Endothelial cell of umbilical vein (primary cell): Measurements from ENCODE around the gene NPLOC4. TPM values are rescaled to one million over a fixed set of nuclear protein-coding genes. Genes with fewer than 3 reads are reported as not detected.

ENCODE experiments used
- BruUV-seq: library from RNA; stranded (reverse); fragments of 400-500 nt; replicated peaks from 2 replicates; lab custom pipeline; 2021; lab: Mats Ljungman, UMichigan
- CTCF ChIA-PET: fragments of 300-600, 350-600 bp; sonication (Branson Sonifier 250); formaldehyde crosslinking; loops from one replicate; lab custom pipeline; 2021; ENCODE audit warnings: antibody characterized with exemption, inconsistent platforms; lab: Charles Lee
- POLR2A ChIA-PET: fragments of 300-600, 350-600 bp; sonication (Branson Sonifier 250); formaldehyde crosslinking; loops from one replicate; lab custom pipeline; 2021; ENCODE audit warnings: antibody characterized with exemption, inconsistent platforms; lab: Charles Lee
- DNase-seq: peaks from one replicate; pipeline ENCODE4 v3.0.0-alpha.2; 2011; ENCODE audit warnings: low read depth, low spot score
- FAIRE-seq: peaks from 2 replicates; lab custom pipeline; 2011; peaks lifted over from hg19 to GRCh38; lab: Jason Lieb, UNC
- H2AFZ ChIP-seq: 2 replicates; pipeline ENCODE4 v1.6.0; 2012; ENCODE audit warnings: low read depth, low read length, control low read depth, inconsistent platforms
- H3K27ac ChIP-seq: 2 replicates; pipeline ENCODE4 v1.5.1; 2011; ENCODE audit warnings: low read depth, mild to moderate bottlenecking, control low read depth, low read length, moderate library complexity; ENCODE audit not compliant: insufficient read depth
- H3K27me3 ChIP-seq, 2 experiments: 2 replicates each; pipeline versions ENCODE4 v1.6.0 to v1.6.1; 2011; ENCODE audit warnings: low read length in 2 of 2, mixed read lengths in 1 of 2; ENCODE audit not compliant: control insufficient read depth in 2 of 2, insufficient read depth in 2 of 2
- H3K36me3 ChIP-seq, 2 experiments: 2 replicates in 1 of 2; 3 replicates in 1 of 2; pipeline ENCODE4 v1.5.1; 2011; ENCODE audit warnings: low read length in 2 of 2, mild to moderate bottlenecking in 1 of 2, moderate library complexity in 1 of 2; ENCODE audit not compliant: control insufficient read depth in 2 of 2, insufficient read depth in 2 of 2; ENCODE audit errors: extremely low read depth in 1 of 2
- H3K4me1 ChIP-seq: 3 replicates; pipeline ENCODE4 v1.5.1; 2011; ENCODE audit warnings: mild to moderate bottlenecking, low read length; ENCODE audit not compliant: control insufficient read depth, insufficient read depth; ENCODE audit errors: extremely low read depth
- H3K4me2 ChIP-seq: 2 replicates; pipeline ENCODE4 v1.6.1; 2011; ENCODE audit warnings: low read length, control low read depth, mixed read lengths; ENCODE audit not compliant: insufficient read depth
- H3K4me3 ChIP-seq, 3 experiments: fragments of 200-600 bp in 1 of 3; sonication (generic), shearing (Covaris generic) in 1 of 3; replicated peaks in 1 of 3; 2 replicates each; pipeline ENCODE4 v1.5.1; 2011 to 2016; ENCODE audit warnings: control low read depth in 3 of 3, low read length in 3 of 3, mild to moderate bottlenecking in 2 of 3, inconsistent platforms in 1 of 3, low read depth in 1 of 3, moderate library complexity in 1 of 3; ENCODE audit not compliant: insufficient read depth in 1 of 3
- H3K79me2 ChIP-seq: 2 replicates; pipeline ENCODE4 v1.6.0; 2012; ENCODE audit warnings: low read length, inconsistent platforms; ENCODE audit not compliant: control insufficient read depth, insufficient read depth
- H3K9ac ChIP-seq: replicated peaks from 2 replicates; pipeline ENCODE3; 2011; ENCODE audit warnings: low read length, control low read depth; ENCODE audit not compliant: insufficient read depth; ENCODE audit errors: extremely low read depth
- H3K9me1 ChIP-seq: replicated peaks from 3 replicates; pipeline ENCODE4 v1.6.0; 2011; ENCODE audit warnings: mild to moderate bottlenecking, low read length; ENCODE audit not compliant: control insufficient read depth, insufficient read depth; ENCODE audit errors: extremely low read depth
- H3K9me3 ChIP-seq: replicated peaks from 2 replicates; pipeline ENCODE4 v1.5.1; 2012; ENCODE audit warnings: low read length, inconsistent platforms; ENCODE audit not compliant: control insufficient read depth, insufficient read depth
- H4K20me1 ChIP-seq: replicated peaks from 2 replicates; pipeline ENCODE3; 2011; ENCODE audit warnings: mild to moderate bottlenecking, low read length; ENCODE audit not compliant: control insufficient read depth, insufficient read depth; ENCODE audit errors: extremely low read depth
- EZH2 ChIP-seq: IDR thresholded peaks from 2 replicates; pipeline ENCODE4 v1.6.1; 2012; ENCODE audit warnings: borderline replicate concordance, low read depth, mild to moderate bottlenecking, moderate library complexity, low read length, inconsistent platforms; ENCODE audit not compliant: severe bottlenecking
- FOS ChIP-seq: IDR thresholded peaks from 2 replicates; pipeline ENCODE4 v1.6.1; 2011; ENCODE audit warnings: mild to moderate bottlenecking, low read length, moderate library complexity, borderline replicate concordance; ENCODE audit not compliant: insufficient read depth
- GATA2 ChIP-seq: IDR thresholded peaks from 2 replicates; pipeline ENCODE4 v1.7.0; 2011; ENCODE audit warnings: low read depth, mild to moderate bottlenecking, moderate library complexity, mixed read lengths, low read length; ENCODE audit not compliant: insufficient read length, insufficient read depth
- JUN ChIP-seq: IDR thresholded peaks from 2 replicates; pipeline ENCODE4 v1.6.1; 2011; ENCODE audit warnings: borderline replicate concordance, low read depth; ENCODE audit not compliant: insufficient read length, insufficient read depth
- MYC ChIP-seq: IDR thresholded peaks from one replicate; pipeline ENCODE4 v1.6.1; 2011; ENCODE audit warnings: mild to moderate bottlenecking, low read depth, low read length
- POLR2A ChIP-seq: IDR thresholded peaks from 2 replicates; pipeline ENCODE4 v1.6.1; 2012; ENCODE audit warnings: low read depth, mild to moderate bottlenecking, control low read depth, low read length
- POLR2AphosphoS5 ChIP-seq: IDR thresholded peaks from 2 replicates; pipeline ENCODE4 v1.6.1; 2012; ENCODE audit warnings: low read depth, mild to moderate bottlenecking, control low read depth, low read length, moderate library complexity; ENCODE audit not compliant: insufficient read depth
- dilution Hi-C: fragments of 300-500 bp; cut with MboI; formaldehyde crosslinking; loops from one replicate; pipeline ENCODE4 v1.15.0; 2019; ENCODE audit warnings: low sequenced_read_pairs; ENCODE audit not compliant: extremely low pct_ligation_motif_present
- intact Hi-C: fragments of 100-400 bp; cut with micrococcal nuclease; formaldehyde crosslinking; loops from one replicate; pipeline ENCODE4 v1.10.0; 2022
- polyA plus RNA-seq, 4 experiments: library from polyadenylated mRNA; depleted of rRNA in 3 of 4; stranded (reverse) in 3 of 4; unstranded in 1 of 4; fragments of >200 nt; gene quantifications; 2 replicates each; pipeline versions ENCODE4 v1.2.1 to v1.2.3, GENCODE V29; 2011 to 2012; ENCODE audit warnings: missing spikeins in 1 of 4
- total RNA-seq: library from RNA; stranded (reverse); gene quantifications from 2 replicates; pipeline ENCODE4 v1.2.3, GENCODE V29; 2021
- TF ChIP-seq, protein P1 (sequence below): IDR thresholded peaks from 2 replicates; pipeline ENCODE4 v1.6.1; 2011; ENCODE audit not compliant: insufficient read depth, insufficient read length
- TF ChIP-seq, protein P2 (sequence below), 2 donors: IDR thresholded peaks; 1 replicate in 1 of 2; 2 replicates in 1 of 2; pipeline ENCODE4 v1.5.1; 2011; ENCODE audit warnings: low read length in 2 of 2, mild to moderate bottlenecking in 2 of 2, moderate library complexity in 2 of 2, control low read depth in 1 of 2, inconsistent platforms in 1 of 2, low read depth in 1 of 2; ENCODE audit not compliant: insufficient read depth in 1 of 2; ENCODE audit errors: extremely low read depth in 1 of 2

The NPLOC4 gene
- total and polyA plus RNA-seq, 2 donors (not counting 3 experiments of a cell fraction or from before 2014, with no cell fraction given): 150 to 175 TPM

DNA sequence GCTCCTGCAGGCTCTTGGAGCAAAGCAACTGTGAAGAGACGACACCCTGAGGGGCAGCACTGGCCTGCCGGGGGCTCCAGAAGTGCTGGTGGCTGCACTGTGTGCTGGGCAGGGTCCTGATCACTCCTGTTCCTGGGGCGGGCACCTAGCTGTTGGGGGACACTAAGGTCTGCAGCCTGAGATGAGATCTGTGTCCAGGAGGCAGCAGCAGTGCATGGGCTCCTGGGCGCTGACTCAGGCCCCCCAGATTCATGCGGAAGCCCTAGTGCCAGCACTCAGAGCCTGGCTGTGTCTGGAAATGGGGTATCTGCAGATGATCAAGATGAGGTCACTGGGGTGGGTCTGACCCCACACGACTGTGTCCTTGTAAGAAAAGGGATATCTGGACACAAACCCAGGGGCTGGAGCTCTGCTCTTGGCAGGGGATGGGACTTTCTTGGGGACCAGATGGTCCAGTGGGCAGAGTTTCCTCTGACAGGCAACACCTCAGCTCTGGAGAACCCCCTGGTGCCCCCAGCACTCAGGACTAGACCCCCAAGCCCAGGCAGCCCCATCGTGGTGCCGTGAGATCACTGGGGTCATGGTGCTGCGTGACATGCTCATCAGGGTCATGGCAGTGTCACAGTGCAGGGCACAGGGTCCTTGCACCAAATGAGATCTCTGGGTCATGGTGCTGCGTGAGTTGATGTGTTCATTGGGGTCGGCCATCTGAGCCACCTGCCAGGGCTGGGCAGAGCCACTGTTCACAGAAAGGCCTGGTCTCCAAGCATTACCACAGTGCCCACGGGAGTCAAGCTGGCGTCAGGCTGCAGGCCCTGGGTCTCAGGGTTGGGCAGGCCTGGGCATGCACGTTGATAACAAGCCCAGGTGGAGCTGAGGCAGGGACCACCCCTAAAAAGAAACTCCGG, 94.2 kb downstream of the NPLOC4 start:
- H3K9me1 ChIP-seq: no peaks in the 10 kb centered on the region
- no peak overlapping the region for H3K4me3 ChIP-seq
- H3K4me2 ChIP-seq: no peak overlapping the region
- peaks cover 0 to under 1% of the 10 kb centered on the region in 2 experiments for H3K27me3 ChIP-seq
- no peak overlapping the region for H3K27ac ChIP-seq
- no peak for FAIRE-seq
- no peaks in the 10 kb centered on the region for H3K9me3 ChIP-seq
- H3K79me2 ChIP-seq: no peaks in the 10 kb centered on the region
- dilution Hi-C loops (no loop called here), intact Hi-C loops (no loop called here)
- TF ChIP-seq JUN: no peak
- no peak for TF ChIP-seq POLR2AphosphoS5
- TF ChIP-seq GATA2: no peak
- TF ChIP-seq, protein P1, sequence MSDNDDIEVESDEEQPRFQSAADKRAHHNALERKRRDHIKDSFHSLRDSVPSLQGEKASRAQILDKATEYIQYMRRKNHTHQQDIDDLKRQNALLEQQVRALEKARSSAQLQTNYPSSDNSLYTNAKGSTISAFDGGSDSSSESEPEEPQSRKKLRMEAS: no peak
- TF ChIP-seq POLR2A: no peak
- TF ChIP-seq FOS: no peak
- TF ChIP-seq EZH2: no peak
- TF ChIP-seq MYC: no peak
- TF ChIP-seq, protein P2, sequence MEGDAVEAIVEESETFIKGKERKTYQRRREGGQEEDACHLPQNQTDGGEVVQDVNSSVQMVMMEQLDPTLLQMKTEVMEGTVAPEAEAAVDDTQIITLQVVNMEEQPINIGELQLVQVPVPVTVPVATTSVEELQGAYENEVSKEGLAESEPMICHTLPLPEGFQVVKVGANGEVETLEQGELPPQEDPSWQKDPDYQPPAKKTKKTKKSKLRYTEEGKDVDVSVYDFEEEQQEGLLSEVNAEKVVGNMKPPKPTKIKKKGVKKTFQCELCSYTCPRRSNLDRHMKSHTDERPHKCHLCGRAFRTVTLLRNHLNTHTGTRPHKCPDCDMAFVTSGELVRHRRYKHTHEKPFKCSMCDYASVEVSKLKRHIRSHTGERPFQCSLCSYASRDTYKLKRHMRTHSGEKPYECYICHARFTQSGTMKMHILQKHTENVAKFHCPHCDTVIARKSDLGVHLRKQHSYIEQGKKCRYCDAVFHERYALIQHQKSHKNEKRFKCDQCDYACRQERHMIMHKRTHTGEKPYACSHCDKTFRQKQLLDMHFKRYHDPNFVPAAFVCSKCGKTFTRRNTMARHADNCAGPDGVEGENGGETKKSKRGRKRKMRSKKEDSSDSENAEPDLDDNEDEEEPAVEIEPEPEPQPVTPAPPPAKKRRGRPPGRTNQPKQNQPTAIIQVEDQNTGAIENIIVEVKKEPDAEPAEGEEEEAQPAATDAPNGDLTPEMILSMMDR (IDR thresholded peaks at IDR 0.05; ENCODE audit: extremely low read depth in 1 of 2, insufficient read depth in 1 of 2, low read depth in 1 of 2, low read length in 2 of 2): no peak
- DNase-seq: no peak
- ChIA-PET CTCF (interaction anchor here (0.8 to 1.0 kb wide), 2 partner anchors 19 to 59 kb away, joined by 3 read pairs; no protein-coding TSS in a partner anchor), POLR2A (no interaction called here)
- no peak overlapping the region for H2AFZ ChIP-seq
- no TSS peak for BruUV-seq
- H3K9ac ChIP-seq: no peak overlapping the region
- H4K20me1 ChIP-seq: no peaks in the 10 kb centered on the region
- no peaks in the 10 kb centered on the region for H3K4me1 ChIP-seq
- peaks cover 9 to 64% of the 10 kb centered on the region in 2 experiments for H3K36me3 ChIP-seq
